Measurements from ENCODE around the gene MITF.

DNA sequence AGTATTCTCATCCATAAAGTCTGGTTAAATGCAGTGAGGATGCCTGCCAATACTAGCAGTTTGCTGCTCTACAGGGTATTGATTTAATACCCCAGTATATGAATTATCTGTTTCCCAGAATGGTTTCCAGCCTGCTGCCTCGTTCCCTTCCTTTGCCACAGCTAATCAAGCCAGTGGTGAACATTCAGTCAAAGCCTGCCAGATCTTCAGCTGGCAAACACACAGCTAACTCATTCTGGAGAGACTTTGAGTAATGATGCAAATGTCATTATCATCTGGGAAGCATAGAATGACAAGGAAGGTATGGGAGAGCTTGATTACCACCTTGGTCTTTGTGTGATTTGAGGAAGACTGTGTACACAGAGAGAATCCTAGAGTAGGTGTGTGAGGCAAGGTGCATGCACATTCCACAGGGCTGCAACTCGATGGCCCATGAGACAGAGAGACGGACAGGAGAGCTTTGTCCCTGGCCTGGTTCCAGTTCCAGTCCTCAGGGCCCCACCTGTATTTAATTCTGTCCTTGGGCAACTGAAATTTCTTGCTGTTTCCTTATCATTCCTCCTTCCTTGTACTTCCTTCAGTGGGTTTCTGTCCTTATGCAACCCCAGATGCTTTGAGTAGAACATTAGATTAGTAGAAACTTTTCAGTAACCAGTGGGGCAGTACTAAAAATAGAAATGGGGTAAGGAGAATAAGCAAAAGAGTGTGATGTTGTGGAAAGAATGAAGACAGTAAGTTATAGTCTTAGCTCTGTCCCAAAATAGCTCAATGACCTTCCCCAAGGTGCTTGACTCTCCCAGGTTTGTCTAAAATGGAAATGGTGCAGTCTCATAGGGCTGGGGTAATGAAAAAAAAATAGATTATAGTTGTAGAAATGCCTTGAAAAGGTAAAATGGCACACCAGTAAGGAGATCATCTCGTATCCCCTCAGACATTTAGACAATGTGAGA, 72.5 kb downstream of the MITF start:
- no peak for TF ChIP-seq POLR2A (IDR thresholded peaks at IDR 0.05)
- TF ChIP-seq, protein P1, sequence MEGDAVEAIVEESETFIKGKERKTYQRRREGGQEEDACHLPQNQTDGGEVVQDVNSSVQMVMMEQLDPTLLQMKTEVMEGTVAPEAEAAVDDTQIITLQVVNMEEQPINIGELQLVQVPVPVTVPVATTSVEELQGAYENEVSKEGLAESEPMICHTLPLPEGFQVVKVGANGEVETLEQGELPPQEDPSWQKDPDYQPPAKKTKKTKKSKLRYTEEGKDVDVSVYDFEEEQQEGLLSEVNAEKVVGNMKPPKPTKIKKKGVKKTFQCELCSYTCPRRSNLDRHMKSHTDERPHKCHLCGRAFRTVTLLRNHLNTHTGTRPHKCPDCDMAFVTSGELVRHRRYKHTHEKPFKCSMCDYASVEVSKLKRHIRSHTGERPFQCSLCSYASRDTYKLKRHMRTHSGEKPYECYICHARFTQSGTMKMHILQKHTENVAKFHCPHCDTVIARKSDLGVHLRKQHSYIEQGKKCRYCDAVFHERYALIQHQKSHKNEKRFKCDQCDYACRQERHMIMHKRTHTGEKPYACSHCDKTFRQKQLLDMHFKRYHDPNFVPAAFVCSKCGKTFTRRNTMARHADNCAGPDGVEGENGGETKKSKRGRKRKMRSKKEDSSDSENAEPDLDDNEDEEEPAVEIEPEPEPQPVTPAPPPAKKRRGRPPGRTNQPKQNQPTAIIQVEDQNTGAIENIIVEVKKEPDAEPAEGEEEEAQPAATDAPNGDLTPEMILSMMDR (IDR thresholded peaks at IDR 0.05): no peak

Measured in esophagus squamous epithelium (tissue), 4 donors.